HEK293 (cell line): Measurements from ENCODE around the gene ATAT1.
A peak's percentile ranks its signal among the peaks of the same experiment; 100 is the strongest.

Source experiments
- EGR2 ChIP-seq: fragments of 450-650 bp; formaldehyde crosslinking; IDR thresholded peaks from 2 replicates; pipeline ENCODE4 v1.5.1; 2016; ENCODE audit warnings: low read depth, missing biosample characterization, missing genetic modification characterization
- ELK4 ChIP-seq: IDR thresholded peaks from 2 replicates; pipeline ENCODE4 v1.6.1; 2011; ENCODE audit warnings: mild to moderate bottlenecking, low read depth, low read length, borderline replicate concordance
- FEZF1 ChIP-seq: fragments of 450-650 bp; formaldehyde crosslinking; IDR thresholded peaks from 2 replicates; pipeline ENCODE4 v1.5.1; 2016; ENCODE audit warnings: missing biosample characterization, missing genetic modification characterization
- GLI4 ChIP-seq: fragments of 450-650 bp; formaldehyde crosslinking; IDR thresholded peaks from 2 replicates; pipeline ENCODE4 v1.5.1; 2016; ENCODE audit warnings: missing biosample characterization, missing genetic modification characterization
- PRDM1 ChIP-seq: fragments of 450-650 bp; formaldehyde crosslinking; IDR thresholded peaks from 2 replicates; pipeline ENCODE4; 2016; ENCODE audit warnings: missing biosample characterization, missing genetic modification characterization
- PRDM10 ChIP-seq: fragments of 450-650 bp; formaldehyde crosslinking; IDR thresholded peaks from 2 replicates; pipeline ENCODE4 v1.5.1; 2016; ENCODE audit warnings: missing biosample characterization, missing genetic modification characterization
- ZBTB21 ChIP-seq: fragments of 450-650 bp; formaldehyde crosslinking; IDR thresholded peaks from 2 replicates; pipeline ENCODE4 v1.5.1; 2017; ENCODE audit warnings: missing biosample characterization, missing genetic modification characterization
- ZBTB49 ChIP-seq: fragments of 450-650 bp; formaldehyde crosslinking; IDR thresholded peaks from 2 replicates; pipeline ENCODE4 v1.5.1; 2016; ENCODE audit warnings: missing biosample characterization, missing genetic modification characterization, low read depth
- ZIC2 ChIP-seq: fragments of 450-650 bp; formaldehyde crosslinking; IDR thresholded peaks from 2 replicates; pipeline ENCODE4 v1.5.1; 2016; ENCODE audit warnings: missing biosample characterization, missing genetic modification characterization
- ZNF133 ChIP-seq: fragments of 450-650 bp; formaldehyde crosslinking; IDR thresholded peaks from 2 replicates; pipeline ENCODE4 v1.5.1; 2016; ENCODE audit warnings: missing biosample characterization, missing genetic modification characterization
- ZNF2 ChIP-seq: fragments of 450-650 bp; formaldehyde crosslinking; IDR thresholded peaks from 2 replicates; pipeline ENCODE4 v1.5.1; 2016; ENCODE audit warnings: missing biosample characterization, missing genetic modification characterization
- ZNF223 ChIP-seq: fragments of 450-650 bp; formaldehyde crosslinking; IDR thresholded peaks from 2 replicates; pipeline ENCODE4 v1.5.1; 2016; ENCODE audit warnings: missing biosample characterization, missing genetic modification characterization
- ZNF621 ChIP-seq: fragments of 450-650 bp; formaldehyde crosslinking; IDR thresholded peaks from 2 replicates; pipeline ENCODE4 v1.5.1; 2017; ENCODE audit warnings: missing biosample characterization, missing genetic modification characterization
- ZNF624 ChIP-seq: fragments of 450-650 bp; formaldehyde crosslinking; IDR thresholded peaks from 2 replicates; pipeline ENCODE4 v1.5.1; 2017; ENCODE audit warnings: missing biosample characterization, missing genetic modification characterization
- ZNF645 ChIP-seq: fragments of 450-650 bp; formaldehyde crosslinking; IDR thresholded peaks from 2 replicates; pipeline ENCODE4; 2016; ENCODE audit warnings: missing biosample characterization, missing genetic modification characterization
- ZNF785 ChIP-seq: fragments of 450-650 bp; formaldehyde crosslinking; IDR thresholded peaks from 2 replicates; pipeline ENCODE4 v1.5.1; 2016; ENCODE audit warnings: missing biosample characterization, missing genetic modification characterization
- ZXDB ChIP-seq: fragments of 450-650 bp; formaldehyde crosslinking; IDR thresholded peaks from 2 replicates; pipeline ENCODE4 v1.5.1; 2016; ENCODE audit warnings: missing biosample characterization, missing genetic modification characterization
- TF ChIP-seq, protein P1 (sequence below): fragments of 450-650 bp; formaldehyde crosslinking; IDR thresholded peaks from 2 replicates; pipeline ENCODE4 v1.5.1; 2016; ENCODE audit warnings: missing biosample characterization, missing genetic modification characterization, borderline replicate concordance
- TF ChIP-seq, protein P2 (sequence below): fragments of 450-650 bp; formaldehyde crosslinking; IDR thresholded peaks from 2 replicates; pipeline ENCODE4 v1.5.1; 2016; ENCODE audit warnings: missing biosample characterization, missing genetic modification characterization
- TF ChIP-seq, protein P3 (sequence below): fragments of 450-650 bp; formaldehyde crosslinking; IDR thresholded peaks from 2 replicates; pipeline ENCODE4 v1.5.1; 2016; ENCODE audit warnings: missing biosample characterization, missing genetic modification characterization
- TF ChIP-seq, protein P4 (sequence below): fragments of 450-650 bp; formaldehyde crosslinking; IDR thresholded peaks from 2 replicates; pipeline ENCODE4 v1.5.1; 2016; ENCODE audit warnings: missing biosample characterization, missing genetic modification characterization

Gene ATAT1

DNA sequence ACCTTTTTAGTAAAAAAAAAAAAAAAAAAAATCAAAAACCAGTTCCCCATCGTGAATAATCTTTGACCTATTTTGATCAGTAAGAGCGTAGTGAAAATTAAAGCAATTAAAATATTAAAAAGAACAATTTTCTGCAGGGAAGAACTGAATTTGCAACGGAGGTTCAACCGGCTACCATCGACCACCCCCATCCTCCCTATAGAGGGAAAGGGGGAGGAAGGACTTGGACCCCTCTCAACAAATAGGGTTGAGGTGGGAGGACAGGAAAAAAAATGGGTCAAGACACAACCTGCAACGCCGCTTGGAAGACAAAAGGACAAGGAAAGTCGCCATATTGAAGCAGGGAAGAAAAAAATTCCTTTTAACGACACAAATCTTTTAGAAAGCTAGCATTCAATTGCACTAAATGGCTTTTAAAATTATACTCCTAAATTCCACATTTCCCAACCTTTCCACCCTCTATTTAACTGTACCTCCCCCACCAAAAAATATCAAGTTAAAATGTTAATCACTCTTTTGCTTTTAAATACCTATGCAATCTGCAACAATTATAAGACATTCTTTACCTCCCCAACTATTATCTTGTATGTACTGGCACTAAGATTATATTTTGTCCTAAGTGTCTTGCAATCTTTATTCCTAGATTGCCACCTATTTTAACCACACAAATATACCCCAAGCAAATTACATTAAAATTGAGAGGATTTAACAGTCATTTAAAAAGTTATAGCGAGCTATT is 11.3 kb upstream of the ATAT1 start (continued):
- no peak for TF ChIP-seq ZNF785 (tag by site-specific recombination)
- TF ChIP-seq, protein P1, sequence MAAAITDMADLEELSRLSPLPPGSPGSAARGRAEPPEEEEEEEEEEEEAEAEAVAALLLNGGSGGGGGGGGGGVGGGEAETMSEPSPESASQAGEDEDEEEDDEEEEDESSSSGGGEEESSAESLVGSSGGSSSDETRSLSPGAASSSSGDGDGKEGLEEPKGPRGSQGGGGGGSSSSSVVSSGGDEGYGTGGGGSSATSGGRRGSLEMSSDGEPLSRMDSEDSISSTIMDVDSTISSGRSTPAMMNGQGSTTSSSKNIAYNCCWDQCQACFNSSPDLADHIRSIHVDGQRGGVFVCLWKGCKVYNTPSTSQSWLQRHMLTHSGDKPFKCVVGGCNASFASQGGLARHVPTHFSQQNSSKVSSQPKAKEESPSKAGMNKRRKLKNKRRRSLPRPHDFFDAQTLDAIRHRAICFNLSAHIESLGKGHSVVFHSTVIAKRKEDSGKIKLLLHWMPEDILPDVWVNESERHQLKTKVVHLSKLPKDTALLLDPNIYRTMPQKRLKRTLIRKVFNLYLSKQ (tag by site-specific recombination): no peak
- TF ChIP-seq ZNF624 (tag by site-specific recombination): no peak
- TF ChIP-seq ZBTB21 (tag by site-specific recombination): no peak
- TF ChIP-seq PRDM1: peak; percentile 65
- no peak for TF ChIP-seq ELK4
- TF ChIP-seq FEZF1 (tag by site-specific recombination): 0 out of 2 replicates have a peak, but pooled peaks have one; percentile 4
- TF ChIP-seq, protein P2, sequence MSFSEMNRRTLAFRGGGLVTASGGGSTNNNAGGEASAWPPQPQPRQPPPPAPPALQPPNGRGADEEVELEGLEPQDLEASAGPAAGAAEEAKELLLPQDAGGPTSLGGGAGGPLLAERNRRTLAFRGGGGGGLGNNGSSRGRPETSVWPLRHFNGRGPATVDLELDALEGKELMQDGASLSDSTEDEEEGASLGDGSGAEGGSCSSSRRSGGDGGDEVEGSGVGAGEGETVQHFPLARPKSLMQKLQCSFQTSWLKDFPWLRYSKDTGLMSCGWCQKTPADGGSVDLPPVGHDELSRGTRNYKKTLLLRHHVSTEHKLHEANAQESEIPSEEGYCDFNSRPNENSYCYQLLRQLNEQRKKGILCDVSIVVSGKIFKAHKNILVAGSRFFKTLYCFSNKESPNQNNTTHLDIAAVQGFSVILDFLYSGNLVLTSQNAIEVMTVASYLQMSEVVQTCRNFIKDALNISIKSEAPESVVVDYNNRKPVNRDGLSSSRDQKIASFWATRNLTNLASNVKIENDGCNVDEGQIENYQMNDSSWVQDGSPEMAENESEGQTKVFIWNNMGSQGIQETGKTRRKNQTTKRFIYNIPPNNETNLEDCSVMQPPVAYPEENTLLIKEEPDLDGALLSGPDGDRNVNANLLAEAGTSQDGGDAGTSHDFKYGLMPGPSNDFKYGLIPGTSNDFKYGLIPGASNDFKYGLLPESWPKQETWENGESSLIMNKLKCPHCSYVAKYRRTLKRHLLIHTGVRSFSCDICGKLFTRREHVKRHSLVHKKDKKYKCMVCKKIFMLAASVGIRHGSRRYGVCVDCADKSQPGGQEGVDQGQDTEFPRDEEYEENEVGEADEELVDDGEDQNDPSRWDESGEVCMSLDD (tag by site-specific recombination): no peak
- TF ChIP-seq GLI4: no peak
- peak; percentile 17 for TF ChIP-seq ZNF2 (tag by site-specific recombination)
- TF ChIP-seq ZNF621: no peak
- no peak for TF ChIP-seq ZIC2
- no peak for TF ChIP-seq ZBTB49 (tag by site-specific recombination)
- TF ChIP-seq EGR2: 0 out of 2 replicates have a peak, but pooled peaks have one; percentile 18
- no peak for TF ChIP-seq ZNF133
- peak; percentile 93 for TF ChIP-seq PRDM10
- TF ChIP-seq ZNF645 (tag by site-specific recombination): no peak
- TF ChIP-seq ZXDB (tag by site-specific recombination): no peak; the same call in none of the 2 replicates
- no peak for TF ChIP-seq ZNF223
- TF ChIP-seq, protein P3, sequence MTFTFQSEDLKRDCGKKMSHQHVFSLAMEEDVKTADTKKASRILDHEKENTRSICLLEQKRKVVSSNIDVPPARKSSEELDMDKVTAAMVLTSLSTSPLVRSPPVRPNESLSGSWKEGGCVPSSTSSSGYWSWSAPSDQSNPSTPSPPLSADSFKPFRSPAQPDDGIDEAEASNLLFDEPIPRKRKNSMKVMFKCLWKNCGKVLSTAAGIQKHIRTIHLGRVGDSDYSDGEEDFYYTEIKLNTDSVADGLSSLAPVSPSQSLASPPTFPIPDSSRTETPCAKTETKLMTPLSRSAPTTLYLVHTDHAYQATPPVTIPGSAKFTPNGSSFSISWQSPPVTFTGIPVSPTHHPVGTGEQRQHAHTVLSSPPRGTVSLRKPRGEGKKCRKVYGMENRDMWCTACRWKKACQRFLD (tag by site-specific recombination): no peak
- TF ChIP-seq, protein P4, sequence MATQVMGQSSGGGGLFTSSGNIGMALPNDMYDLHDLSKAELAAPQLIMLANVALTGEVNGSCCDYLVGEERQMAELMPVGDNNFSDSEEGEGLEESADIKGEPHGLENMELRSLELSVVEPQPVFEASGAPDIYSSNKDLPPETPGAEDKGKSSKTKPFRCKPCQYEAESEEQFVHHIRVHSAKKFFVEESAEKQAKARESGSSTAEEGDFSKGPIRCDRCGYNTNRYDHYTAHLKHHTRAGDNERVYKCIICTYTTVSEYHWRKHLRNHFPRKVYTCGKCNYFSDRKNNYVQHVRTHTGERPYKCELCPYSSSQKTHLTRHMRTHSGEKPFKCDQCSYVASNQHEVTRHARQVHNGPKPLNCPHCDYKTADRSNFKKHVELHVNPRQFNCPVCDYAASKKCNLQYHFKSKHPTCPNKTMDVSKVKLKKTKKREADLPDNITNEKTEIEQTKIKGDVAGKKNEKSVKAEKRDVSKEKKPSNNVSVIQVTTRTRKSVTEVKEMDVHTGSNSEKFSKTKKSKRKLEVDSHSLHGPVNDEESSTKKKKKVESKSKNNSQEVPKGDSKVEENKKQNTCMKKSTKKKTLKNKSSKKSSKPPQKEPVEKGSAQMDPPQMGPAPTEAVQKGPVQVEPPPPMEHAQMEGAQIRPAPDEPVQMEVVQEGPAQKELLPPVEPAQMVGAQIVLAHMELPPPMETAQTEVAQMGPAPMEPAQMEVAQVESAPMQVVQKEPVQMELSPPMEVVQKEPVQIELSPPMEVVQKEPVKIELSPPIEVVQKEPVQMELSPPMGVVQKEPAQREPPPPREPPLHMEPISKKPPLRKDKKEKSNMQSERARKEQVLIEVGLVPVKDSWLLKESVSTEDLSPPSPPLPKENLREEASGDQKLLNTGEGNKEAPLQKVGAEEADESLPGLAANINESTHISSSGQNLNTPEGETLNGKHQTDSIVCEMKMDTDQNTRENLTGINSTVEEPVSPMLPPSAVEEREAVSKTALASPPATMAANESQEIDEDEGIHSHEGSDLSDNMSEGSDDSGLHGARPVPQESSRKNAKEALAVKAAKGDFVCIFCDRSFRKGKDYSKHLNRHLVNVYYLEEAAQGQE (tag by site-specific recombination): no peak; the same call in 1 of the 2 replicates
